ENCODE results near the gene INO80E. TPM values are rescaled to one million over a fixed set of nuclear protein-coding genes. Genes with fewer than 3 reads are reported as not detected.

Gene INO80E
- total RNA-seq, 1 experiment from 2014 or later: 104 TPM

DNA sequence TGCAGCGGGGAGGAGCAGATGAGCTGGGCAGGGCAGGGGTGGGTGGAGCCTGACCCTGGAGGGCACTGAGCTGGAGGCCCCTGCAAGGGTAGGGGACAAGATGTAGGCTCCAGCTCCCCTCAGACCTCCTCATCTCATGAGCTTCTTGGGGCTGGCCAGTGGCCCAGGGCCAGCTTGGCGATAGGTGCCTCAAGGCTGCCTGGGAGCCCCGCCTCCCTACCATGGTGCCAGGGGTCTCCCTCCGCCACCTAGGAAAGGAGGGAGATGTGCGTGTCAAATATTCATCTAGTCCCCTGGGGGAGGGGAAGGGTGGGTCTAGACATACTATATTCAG is 4.5 kb upstream of the INO80E start:
- in situ Hi-C loops (cut with HindIII; ENCODE audit: low pct_unique_long_range_greater_than_20kb, low sequenced_read_pairs): no loop called here
- ChIA-PET CTCF (interaction anchor here (0.7 kb wide), 1 partner anchor 110 kb away, joined by 3 read pairs; no protein-coding TSS in a partner anchor), POLR2A (no interaction called here)
- no peaks in the 10 kb centered on the region for H3K9me3 ChIP-seq (ENCODE audit: control insufficient read depth, insufficient read depth, low read depth, low read length)
- peaks cover 10% of the 10 kb centered on the region for H3K36me3 ChIP-seq (ENCODE audit: control insufficient read depth, insufficient read depth, low read length)
- ATAC-seq (no peak), DNase-seq (ENCODE audit: low read depth, low spot score) (no peak)
- TF ChIP-seq, protein P1, sequence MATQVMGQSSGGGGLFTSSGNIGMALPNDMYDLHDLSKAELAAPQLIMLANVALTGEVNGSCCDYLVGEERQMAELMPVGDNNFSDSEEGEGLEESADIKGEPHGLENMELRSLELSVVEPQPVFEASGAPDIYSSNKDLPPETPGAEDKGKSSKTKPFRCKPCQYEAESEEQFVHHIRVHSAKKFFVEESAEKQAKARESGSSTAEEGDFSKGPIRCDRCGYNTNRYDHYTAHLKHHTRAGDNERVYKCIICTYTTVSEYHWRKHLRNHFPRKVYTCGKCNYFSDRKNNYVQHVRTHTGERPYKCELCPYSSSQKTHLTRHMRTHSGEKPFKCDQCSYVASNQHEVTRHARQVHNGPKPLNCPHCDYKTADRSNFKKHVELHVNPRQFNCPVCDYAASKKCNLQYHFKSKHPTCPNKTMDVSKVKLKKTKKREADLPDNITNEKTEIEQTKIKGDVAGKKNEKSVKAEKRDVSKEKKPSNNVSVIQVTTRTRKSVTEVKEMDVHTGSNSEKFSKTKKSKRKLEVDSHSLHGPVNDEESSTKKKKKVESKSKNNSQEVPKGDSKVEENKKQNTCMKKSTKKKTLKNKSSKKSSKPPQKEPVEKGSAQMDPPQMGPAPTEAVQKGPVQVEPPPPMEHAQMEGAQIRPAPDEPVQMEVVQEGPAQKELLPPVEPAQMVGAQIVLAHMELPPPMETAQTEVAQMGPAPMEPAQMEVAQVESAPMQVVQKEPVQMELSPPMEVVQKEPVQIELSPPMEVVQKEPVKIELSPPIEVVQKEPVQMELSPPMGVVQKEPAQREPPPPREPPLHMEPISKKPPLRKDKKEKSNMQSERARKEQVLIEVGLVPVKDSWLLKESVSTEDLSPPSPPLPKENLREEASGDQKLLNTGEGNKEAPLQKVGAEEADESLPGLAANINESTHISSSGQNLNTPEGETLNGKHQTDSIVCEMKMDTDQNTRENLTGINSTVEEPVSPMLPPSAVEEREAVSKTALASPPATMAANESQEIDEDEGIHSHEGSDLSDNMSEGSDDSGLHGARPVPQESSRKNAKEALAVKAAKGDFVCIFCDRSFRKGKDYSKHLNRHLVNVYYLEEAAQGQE (IDR thresholded peaks at IDR 0.05; ENCODE audit: insufficient read depth in 1 of 2, low read depth in 2 of 2, low read length in 1 of 2): no peak
- TF ChIP-seq POLR2AphosphoS5 (IDR thresholded peaks at IDR 0.05; ENCODE audit: low read depth, low read length) (no peak), TCF7L2 (IDR thresholded peaks at IDR 0.05; ENCODE audit: low read depth, low read length) (no peak), SIN3A (IDR thresholded peaks at IDR 0.05; ENCODE audit: borderline replicate concordance, insufficient read depth, low read depth, low read length) (no peak)
- TF ChIP-seq, protein P2, sequence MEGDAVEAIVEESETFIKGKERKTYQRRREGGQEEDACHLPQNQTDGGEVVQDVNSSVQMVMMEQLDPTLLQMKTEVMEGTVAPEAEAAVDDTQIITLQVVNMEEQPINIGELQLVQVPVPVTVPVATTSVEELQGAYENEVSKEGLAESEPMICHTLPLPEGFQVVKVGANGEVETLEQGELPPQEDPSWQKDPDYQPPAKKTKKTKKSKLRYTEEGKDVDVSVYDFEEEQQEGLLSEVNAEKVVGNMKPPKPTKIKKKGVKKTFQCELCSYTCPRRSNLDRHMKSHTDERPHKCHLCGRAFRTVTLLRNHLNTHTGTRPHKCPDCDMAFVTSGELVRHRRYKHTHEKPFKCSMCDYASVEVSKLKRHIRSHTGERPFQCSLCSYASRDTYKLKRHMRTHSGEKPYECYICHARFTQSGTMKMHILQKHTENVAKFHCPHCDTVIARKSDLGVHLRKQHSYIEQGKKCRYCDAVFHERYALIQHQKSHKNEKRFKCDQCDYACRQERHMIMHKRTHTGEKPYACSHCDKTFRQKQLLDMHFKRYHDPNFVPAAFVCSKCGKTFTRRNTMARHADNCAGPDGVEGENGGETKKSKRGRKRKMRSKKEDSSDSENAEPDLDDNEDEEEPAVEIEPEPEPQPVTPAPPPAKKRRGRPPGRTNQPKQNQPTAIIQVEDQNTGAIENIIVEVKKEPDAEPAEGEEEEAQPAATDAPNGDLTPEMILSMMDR (IDR thresholded peaks at IDR 0.05): no peak
- no TSS peak for BruUV-seq (replicated peaks)
- intact Hi-C loops (cut with micrococcal nuclease; ENCODE audit: unreplicated experiment): no loop called here
- H3K27me3 ChIP-seq (ENCODE audit: control insufficient read depth, insufficient read depth, low read length): no peaks in the 10 kb centered on the region
- peaks cover 27% of the 10 kb centered on the region for H3K4me1 ChIP-seq (ENCODE audit: control insufficient read depth, insufficient read depth, low read length)
- H3K27ac ChIP-seq (ENCODE audit: low read length): no peak overlapping the region
- no peak overlapping the region for H3K4me3 ChIP-seq (ENCODE audit: low read depth in 2 of 2, low read length in 2 of 2)

DNA sequence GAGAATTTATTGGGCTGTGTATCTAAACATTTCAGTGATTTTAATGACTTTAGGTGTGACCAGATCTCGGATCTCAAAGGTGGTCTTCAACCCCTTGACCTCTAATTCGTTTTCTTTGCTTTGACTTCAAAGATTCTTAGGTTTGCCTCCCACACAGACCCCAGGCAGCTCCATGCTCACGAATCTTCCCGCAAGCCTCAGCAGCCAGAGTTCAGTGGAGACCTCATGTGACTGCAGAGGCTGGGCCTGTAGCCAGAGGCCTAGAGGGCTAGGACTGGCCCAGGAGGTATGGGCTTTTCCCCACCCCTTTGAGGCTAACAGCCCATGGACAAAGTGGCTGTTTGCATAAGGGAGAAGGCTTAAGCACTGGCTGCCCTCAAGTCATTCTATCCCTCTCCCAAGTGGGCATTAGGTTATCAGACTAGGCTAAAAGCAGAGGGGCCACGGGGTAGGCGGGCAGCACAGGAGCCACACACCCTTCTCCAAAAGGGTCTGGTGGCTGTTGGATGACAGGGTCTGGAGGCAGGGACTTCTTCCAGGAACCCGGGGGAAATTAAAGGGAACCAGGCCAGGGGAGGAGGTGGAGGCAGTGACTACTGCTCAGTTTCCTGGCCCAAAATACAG is 3.6 kb upstream of the INO80E start:
- BruUV-seq (replicated peaks): no TSS peak
- Histone ChIP-seq H3K9me3 (ENCODE audit: control insufficient read depth, insufficient read depth, low read depth, low read length) (no peaks in the 10 kb centered on the region), H3K4me1 (ENCODE audit: control insufficient read depth, insufficient read depth, low read length) (peaks cover 31% of the 10 kb centered on the region), H3K36me3 (ENCODE audit: control insufficient read depth, insufficient read depth, low read length) (peaks cover 12% of the 10 kb centered on the region), H3K27ac (ENCODE audit: low read length) (peak overlapping the region; percentile 54), H3K4me3 (ENCODE audit: low read depth in 2 of 2, low read length in 2 of 2) (no peak overlapping the region), H3K27me3 (ENCODE audit: control insufficient read depth, insufficient read depth, low read length) (no peaks in the 10 kb centered on the region)
- TF ChIP-seq, protein P2 (IDR thresholded peaks at IDR 0.05): no peak
- TF ChIP-seq POLR2AphosphoS5 (IDR thresholded peaks at IDR 0.05; ENCODE audit: low read depth, low read length): no peak
- TF ChIP-seq, protein P1 (IDR thresholded peaks at IDR 0.05; ENCODE audit: insufficient read depth in 1 of 2, low read depth in 2 of 2, low read length in 1 of 2): no peak
- TF ChIP-seq TCF7L2 (IDR thresholded peaks at IDR 0.05; ENCODE audit: low read depth, low read length): no peak
- no peak for TF ChIP-seq SIN3A (IDR thresholded peaks at IDR 0.05; ENCODE audit: borderline replicate concordance, insufficient read depth, low read depth, low read length)
- DNase-seq (ENCODE audit: low read depth, low spot score) (no peak), ATAC-seq (no peak)
- in situ Hi-C loops (cut with HindIII; ENCODE audit: low pct_unique_long_range_greater_than_20kb, low sequenced_read_pairs) (no loop called here), intact Hi-C loops (cut with micrococcal nuclease; ENCODE audit: unreplicated experiment) (no loop called here)
- CTCF ChIA-PET: no interaction called here
- POLR2A ChIA-PET: no interaction called here
